WTC11 (cell line): Measurements from ENCODE around the gene KCND1.

ENCODE experiments used
- ZNF121 ChIP-seq: sonication (generic); formaldehyde crosslinking; IDR thresholded peaks from 2 replicates; pipeline ENCODE4 v1.8.0; 2023; ENCODE audit warnings: missing genetic modification reagents
- ZNF138 ChIP-seq: sonication (generic); formaldehyde crosslinking; conservative IDR thresholded peaks from 2 replicates; pipeline ENCODE4 v1.8.1; 2022; ENCODE audit warnings: mild to moderate bottlenecking, moderate library complexity, missing genetic modification reagents
- TF ChIP-seq, protein P1 (sequence below): fragments of 200-600 bp; IDR thresholded peaks from 2 replicates; pipeline ENCODE4 v1.8.0; 2022; ENCODE audit warnings: antibody characterized with exemption

DNA sequence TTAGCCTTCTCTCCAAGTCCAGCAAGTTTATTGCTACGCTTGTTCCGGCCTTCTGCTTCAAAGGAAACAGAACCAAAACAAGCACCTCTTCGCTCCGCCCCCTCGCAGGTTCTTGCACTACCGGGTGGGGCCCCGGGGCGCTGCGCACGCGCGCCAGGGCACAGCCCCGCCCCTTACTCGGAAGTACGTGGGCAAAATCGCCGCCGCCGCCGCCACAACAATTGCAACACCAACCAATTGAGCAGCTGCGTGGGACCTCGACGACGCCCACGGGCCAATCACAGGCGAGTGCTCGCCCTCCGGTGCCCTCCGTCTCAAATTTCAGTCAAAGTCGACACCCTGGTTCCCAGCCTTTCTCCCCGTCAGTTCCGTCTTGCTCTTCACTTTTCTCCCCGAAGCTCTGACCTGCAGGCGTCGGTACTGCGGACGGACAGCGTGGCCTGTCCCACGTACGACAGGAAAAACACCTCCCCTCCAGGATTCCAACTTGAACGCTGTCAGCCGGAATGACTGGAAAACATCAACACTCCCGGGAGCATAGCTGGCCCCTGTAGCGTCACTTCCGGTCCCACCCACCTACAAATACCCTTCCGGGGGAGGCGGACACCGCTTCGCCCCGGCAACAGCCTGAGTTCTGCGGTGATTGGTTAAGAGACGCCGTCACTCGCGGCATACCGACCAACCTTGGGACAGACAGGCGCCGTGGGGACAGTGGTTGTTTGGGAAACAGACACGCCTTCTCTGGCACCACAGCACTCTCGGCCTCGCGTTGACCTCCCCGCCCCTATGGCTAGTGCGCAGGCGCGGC is 13.6 kb downstream of the KCND1 start:
- TF ChIP-seq, protein P1, sequence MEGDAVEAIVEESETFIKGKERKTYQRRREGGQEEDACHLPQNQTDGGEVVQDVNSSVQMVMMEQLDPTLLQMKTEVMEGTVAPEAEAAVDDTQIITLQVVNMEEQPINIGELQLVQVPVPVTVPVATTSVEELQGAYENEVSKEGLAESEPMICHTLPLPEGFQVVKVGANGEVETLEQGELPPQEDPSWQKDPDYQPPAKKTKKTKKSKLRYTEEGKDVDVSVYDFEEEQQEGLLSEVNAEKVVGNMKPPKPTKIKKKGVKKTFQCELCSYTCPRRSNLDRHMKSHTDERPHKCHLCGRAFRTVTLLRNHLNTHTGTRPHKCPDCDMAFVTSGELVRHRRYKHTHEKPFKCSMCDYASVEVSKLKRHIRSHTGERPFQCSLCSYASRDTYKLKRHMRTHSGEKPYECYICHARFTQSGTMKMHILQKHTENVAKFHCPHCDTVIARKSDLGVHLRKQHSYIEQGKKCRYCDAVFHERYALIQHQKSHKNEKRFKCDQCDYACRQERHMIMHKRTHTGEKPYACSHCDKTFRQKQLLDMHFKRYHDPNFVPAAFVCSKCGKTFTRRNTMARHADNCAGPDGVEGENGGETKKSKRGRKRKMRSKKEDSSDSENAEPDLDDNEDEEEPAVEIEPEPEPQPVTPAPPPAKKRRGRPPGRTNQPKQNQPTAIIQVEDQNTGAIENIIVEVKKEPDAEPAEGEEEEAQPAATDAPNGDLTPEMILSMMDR = no peak
- TF ChIP-seq ZNF138 (CRISPR knock-in tag) = no peak
- TF ChIP-seq ZNF121 = no peak
